GM12878 (cell line): ENCODE measurements around the gene LMF1. TPM values are rescaled to one million over a fixed set of nuclear protein-coding genes. Genes with fewer than 3 reads are reported as not detected.

Experiments
- ATAC-seq: fragments of 200-7000 bp; cut with Tn5 transposase; 3 replicates; pipeline ENCODE4 v1.9.1; 2020; ENCODE audit warnings: mild to moderate bottlenecking, moderate library complexity
- BruUV-seq: library from RNA; stranded (reverse); fragments of 400-500 nt; replicated peaks from 2 replicates; lab custom pipeline; 2021; lab: Mats Ljungman, UMichigan
- CTCF ChIA-PET: fragments of 300-600 bp; sonication (Branson Sonifier 250); formaldehyde crosslinking; extraction: SDS; loops from one replicate; lab custom pipeline; 2021; ENCODE audit warnings: inconsistent platforms; lab: Yijun Ruan, JAX
- POLR2A ChIA-PET: fragments of 350-600 bp; formaldehyde crosslinking; extraction: SDS; loops from one replicate; lab custom pipeline; 2021; ENCODE audit warnings: inconsistent platforms; lab: Charles Lee
- RAD21 ChIA-PET: fragments of 300-600 bp; sonication (Branson Sonifier 250); formaldehyde crosslinking; loops from one replicate; lab custom pipeline; 2023; ENCODE audit warnings: antibody characterized with exemption; ENCODE audit not compliant: unreplicated experiment; lab: Charles Lee
- SMC1A ChIA-PET: fragments of 300-600 bp; sonication (Branson Sonifier 250); formaldehyde crosslinking; loops from one replicate; lab custom pipeline; 2023; ENCODE audit not compliant: unreplicated experiment, uncharacterized antibody; lab: Charles Lee
- DNase-seq: peaks from one replicate; pipeline ENCODE4 v3.0.0-alpha.2; 2011; ENCODE audit warnings: low read depth, low spot score
- FAIRE-seq: peaks from 3 replicates; lab custom pipeline; 2011; peaks lifted over from hg19 to GRCh38; lab: Jason Lieb, UNC
- H2AFZ ChIP-seq: 2 replicates; pipeline ENCODE4 v1.6.0; 2011; ENCODE audit warnings: low read depth, low read length, control low read depth; ENCODE audit not compliant: control insufficient read depth
- H3K27ac ChIP-seq: 2 replicates; pipeline ENCODE4 v1.5.1; 2011; ENCODE audit warnings: control low read depth; ENCODE audit not compliant: control insufficient read depth, insufficient read depth
- H3K27me3 ChIP-seq, 2 experiments: replicated peaks in 1 of 2; 2 replicates each; pipeline versions ENCODE4 v1.6.0 to v1.6.1; 2011; ENCODE audit warnings: low read length in 1 of 2; ENCODE audit not compliant: control insufficient read depth in 2 of 2, insufficient read depth in 2 of 2
- H3K36me3 ChIP-seq, 2 experiments: 2 replicates each; pipeline ENCODE4 v1.5.1; 2011; ENCODE audit warnings: low read length in 1 of 2; ENCODE audit not compliant: control insufficient read depth in 2 of 2, insufficient read depth in 2 of 2
- H3K4me1 ChIP-seq: 2 replicates; pipeline ENCODE4 v1.6.1; 2011; ENCODE audit warnings: mild to moderate bottlenecking, low read length, moderate library complexity, mixed read lengths; ENCODE audit not compliant: control insufficient read depth, insufficient read depth
- H3K4me2 ChIP-seq: 2 replicates; pipeline ENCODE4 v1.6.0; 2011; ENCODE audit warnings: control low read depth; ENCODE audit not compliant: control insufficient read depth, insufficient read depth
- H3K4me3 ChIP-seq: fragments of 200-600 bp; sonication (generic); 2 replicates; pipeline ENCODE4 v1.5.1; 2016
- H3K79me2 ChIP-seq: 2 replicates; pipeline ENCODE4 v1.6.0; 2011; ENCODE audit warnings: low read length; ENCODE audit not compliant: control insufficient read depth, insufficient read depth
- H3K9ac ChIP-seq: 2 replicates; pipeline ENCODE4 v1.8.0; 2011; ENCODE audit warnings: low read length, control low read depth, mixed read lengths; ENCODE audit not compliant: control insufficient read depth, insufficient read depth
- H3K9me3 ChIP-seq: replicated peaks from 3 replicates; pipeline ENCODE4 v1.5.1; 2011; ENCODE audit warnings: mild to moderate bottlenecking, low read length; ENCODE audit not compliant: control insufficient read depth, insufficient read depth
- H4K20me1 ChIP-seq: 2 replicates; pipeline ENCODE4 v1.6.0; 2011; ENCODE audit not compliant: control insufficient read depth, insufficient read depth
- EZH2 ChIP-seq: IDR thresholded peaks from 2 replicates; pipeline ENCODE4 v1.6.1; 2012; ENCODE audit warnings: low read depth, mild to moderate bottlenecking, control low read depth, inconsistent platforms, low read length, borderline replicate concordance; ENCODE audit not compliant: control insufficient read depth
- FOS ChIP-seq: IDR thresholded peaks from 3 replicates; pipeline ENCODE4 v1.6.1; 2011; ENCODE audit warnings: borderline replicate concordance; ENCODE audit not compliant: insufficient read length; ENCODE audit errors: extremely low read depth
- MTA3 ChIP-seq: IDR thresholded peaks from 2 replicates; pipeline ENCODE4 v1.6.1; 2012; ENCODE audit warnings: low read length, inconsistent platforms, borderline replicate concordance
- NFYA ChIP-seq: IDR thresholded peaks from 2 replicates; pipeline ENCODE4 v1.6.1; 2011; ENCODE audit warnings: low read depth, mild to moderate bottlenecking, low read length, improper control_type of control experiment, borderline replicate concordance
- RAD51 ChIP-seq: fragments of 450-650 bp; IDR thresholded peaks from 2 replicates; pipeline ENCODE4 v1.6.1; 2016; ENCODE audit warnings: moderate library complexity, mild to moderate bottlenecking, inconsistent platforms
- RCOR1 ChIP-seq: conservative IDR thresholded peaks from 2 replicates; pipeline ENCODE4 v1.6.1; 2012; ENCODE audit warnings: low read depth, low read length, improper control_type of control experiment
- RELA ChIP-seq: fragments of 450-650 bp; IDR thresholded peaks from 2 replicates; pipeline ENCODE4 v1.8.0; 2014; ENCODE audit warnings: borderline replicate concordance; ENCODE audit not compliant: partially characterized antibody
- SIN3A ChIP-seq: IDR thresholded peaks from 2 replicates; pipeline ENCODE4 v1.6.1; 2012; ENCODE audit warnings: low read depth, low read length, improper control_type of control experiment
- WRNIP1 ChIP-seq: IDR thresholded peaks from 2 replicates; pipeline ENCODE4 v1.6.1; 2011; ENCODE audit warnings: low read depth, low read length, improper control_type of control experiment, borderline replicate concordance
- YY1 ChIP-seq: IDR thresholded peaks from 2 replicates; pipeline ENCODE4 v1.6.1; 2011; ENCODE audit warnings: low read depth, mild to moderate bottlenecking, low read length
- WGBS: methylation state at CpG from one replicate; pipeline ENCODE4 v1.1.6; 2016; ENCODE audit warnings: low lambda C conversion rate; ENCODE audit not compliant: insufficient replicate concordance, insufficient coverage; ENCODE audit errors: missing lambda C conversion rate; 5-methylcytosine and 5-hydroxymethylcytosine counted together
- in situ Hi-C: fragments of 300-500 bp; cut with MboI; formaldehyde crosslinking; loops from 9 replicates; pipeline ENCODE4 v1.14.3; 2018; ENCODE audit warnings: mixed read lengths
- intact Hi-C: fragments of 100-400 bp; cut with micrococcal nuclease; formaldehyde crosslinking; loops from one replicate; pipeline ENCODE4 v1.14.2; 2022; ENCODE audit not compliant: unreplicated experiment
- polyA plus RNA-seq, 11 experiments: library from polyadenylated mRNA; depleted of rRNA in 4 of 11; unstranded in 6 of 11; stranded (reverse) in 5 of 11; fragments of >200 nt; fragmentation: Nextera tagmentation in 4 of 11; fragmentation: Illumina TruSeq in 1 of 11; extraction: Ambion mirVana in 4 of 11; extraction: Trizol in 1 of 11; gene quantifications; 1 replicate in 1 of 11; 2 replicates in 10 of 11; pipeline versions ENCODE4 v1.2.1 to v1.2.3, GENCODE V29; 2011 to 2016; ENCODE audit warnings: inconsistent platforms in 2 of 11, missing spikeins in 2 of 11, low read depth in 1 of 11
- total RNA-seq, 4 experiments: library from RNA; depleted of rRNA in 3 of 4; stranded (reverse); fragments of >200 nt in 3 of 4; fragmentation: Illumina TruSeq in 1 of 4; extraction: Trizol in 1 of 4; gene quantifications; 2 replicates each; pipeline versions ENCODE4 v1.2.1 to v1.2.3, GENCODE V29; 2013 to 2021
- TF ChIP-seq, protein P1 (sequence below): IDR thresholded peaks from 2 replicates; pipeline ENCODE4 v1.6.1; 2012; ENCODE audit warnings: improper control_type of control experiment, low read depth, low read length; ENCODE audit not compliant: insufficient replicate concordance
- TF ChIP-seq, protein P2 (sequence below): IDR thresholded peaks from 2 replicates; pipeline ENCODE4 v1.6.1; 2011; ENCODE audit warnings: borderline replicate concordance, low read depth, mild to moderate bottlenecking, moderate library complexity, mixed read lengths, low read length; ENCODE audit not compliant: insufficient read depth; ENCODE audit errors: extremely low read length

LMF1 gene
- total and polyA plus RNA-seq, 10 of the 15 experiments (the other 5 are each of a cell fraction or from before 2014, with no cell fraction given), result 0.18 to 3.2 (median 1.4) TPM; not detected in 1

DNA sequence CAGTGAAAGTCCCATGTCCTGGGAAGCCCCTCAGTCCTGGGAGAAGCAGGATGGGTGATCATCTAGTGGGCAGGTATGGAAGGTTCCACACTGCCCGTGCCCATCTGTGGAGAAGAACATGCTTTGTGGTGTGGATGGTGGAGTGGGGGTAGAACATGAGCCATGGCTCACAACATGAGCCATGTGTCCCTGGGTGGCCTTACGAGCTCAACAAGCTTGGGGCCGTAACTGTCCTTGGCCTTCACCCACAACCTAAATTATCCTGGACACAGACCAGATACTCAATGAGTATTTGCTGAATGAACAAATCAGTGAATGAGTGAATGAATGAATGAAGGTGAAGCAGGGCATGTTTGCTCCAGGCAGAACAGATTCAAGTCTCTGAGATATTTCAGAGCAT lies 24.3 kb upstream of the LMF1 start (continued):
- TF ChIP-seq EZH2 (no peak), YY1 (no peak), RCOR1 (no peak), MTA3 (no peak)
- TF ChIP-seq, protein P1, sequence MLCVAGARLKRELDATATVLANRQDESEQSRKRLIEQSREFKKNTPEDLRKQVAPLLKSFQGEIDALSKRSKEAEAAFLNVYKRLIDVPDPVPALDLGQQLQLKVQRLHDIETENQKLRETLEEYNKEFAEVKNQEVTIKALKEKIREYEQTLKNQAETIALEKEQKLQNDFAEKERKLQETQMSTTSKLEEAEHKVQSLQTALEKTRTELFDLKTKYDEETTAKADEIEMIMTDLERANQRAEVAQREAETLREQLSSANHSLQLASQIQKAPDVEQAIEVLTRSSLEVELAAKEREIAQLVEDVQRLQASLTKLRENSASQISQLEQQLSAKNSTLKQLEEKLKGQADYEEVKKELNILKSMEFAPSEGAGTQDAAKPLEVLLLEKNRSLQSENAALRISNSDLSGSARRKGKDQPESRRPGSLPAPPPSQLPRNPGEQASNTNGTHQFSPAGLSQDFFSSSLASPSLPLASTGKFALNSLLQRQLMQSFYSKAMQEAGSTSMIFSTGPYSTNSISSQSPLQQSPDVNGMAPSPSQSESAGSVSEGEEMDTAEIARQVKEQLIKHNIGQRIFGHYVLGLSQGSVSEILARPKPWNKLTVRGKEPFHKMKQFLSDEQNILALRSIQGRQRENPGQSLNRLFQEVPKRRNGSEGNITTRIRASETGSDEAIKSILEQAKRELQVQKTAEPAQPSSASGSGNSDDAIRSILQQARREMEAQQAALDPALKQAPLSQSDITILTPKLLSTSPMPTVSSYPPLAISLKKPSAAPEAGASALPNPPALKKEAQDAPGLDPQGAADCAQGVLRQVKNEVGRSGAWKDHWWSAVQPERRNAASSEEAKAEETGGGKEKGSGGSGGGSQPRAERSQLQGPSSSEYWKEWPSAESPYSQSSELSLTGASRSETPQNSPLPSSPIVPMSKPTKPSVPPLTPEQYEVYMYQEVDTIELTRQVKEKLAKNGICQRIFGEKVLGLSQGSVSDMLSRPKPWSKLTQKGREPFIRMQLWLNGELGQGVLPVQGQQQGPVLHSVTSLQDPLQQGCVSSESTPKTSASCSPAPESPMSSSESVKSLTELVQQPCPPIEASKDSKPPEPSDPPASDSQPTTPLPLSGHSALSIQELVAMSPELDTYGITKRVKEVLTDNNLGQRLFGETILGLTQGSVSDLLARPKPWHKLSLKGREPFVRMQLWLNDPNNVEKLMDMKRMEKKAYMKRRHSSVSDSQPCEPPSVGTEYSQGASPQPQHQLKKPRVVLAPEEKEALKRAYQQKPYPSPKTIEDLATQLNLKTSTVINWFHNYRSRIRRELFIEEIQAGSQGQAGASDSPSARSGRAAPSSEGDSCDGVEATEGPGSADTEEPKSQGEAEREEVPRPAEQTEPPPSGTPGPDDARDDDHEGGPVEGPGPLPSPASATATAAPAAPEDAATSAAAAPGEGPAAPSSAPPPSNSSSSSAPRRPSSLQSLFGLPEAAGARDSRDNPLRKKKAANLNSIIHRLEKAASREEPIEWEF, result no peak
- TF ChIP-seq, protein P2, sequence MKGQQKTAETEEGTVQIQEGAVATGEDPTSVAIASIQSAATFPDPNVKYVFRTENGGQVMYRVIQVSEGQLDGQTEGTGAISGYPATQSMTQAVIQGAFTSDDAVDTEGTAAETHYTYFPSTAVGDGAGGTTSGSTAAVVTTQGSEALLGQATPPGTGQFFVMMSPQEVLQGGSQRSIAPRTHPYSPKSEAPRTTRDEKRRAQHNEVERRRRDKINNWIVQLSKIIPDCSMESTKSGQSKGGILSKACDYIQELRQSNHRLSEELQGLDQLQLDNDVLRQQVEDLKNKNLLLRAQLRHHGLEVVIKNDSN, result no peak
- TF ChIP-seq, all 136 proteins: peak for 0

DNA sequence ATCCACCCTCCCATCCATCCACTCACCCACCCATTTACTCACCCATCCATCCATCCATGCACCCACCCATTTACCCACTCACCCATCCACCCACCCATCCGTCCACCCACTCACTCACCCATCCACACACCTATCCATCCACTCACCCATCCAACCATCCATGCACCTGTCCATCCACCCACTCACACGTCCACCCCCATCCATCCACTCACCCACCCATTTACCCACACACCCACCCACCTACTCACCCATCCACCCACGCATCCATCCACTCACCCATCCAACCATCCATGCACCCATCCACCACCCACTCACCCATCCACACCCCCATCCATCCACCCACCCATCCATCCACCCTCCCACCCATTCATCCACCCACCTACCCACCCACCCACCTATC lies 22.9 kb upstream of the LMF1 start:
- no peaks in the 10 kb centered on the region for H3K9me3 ChIP-seq
- H3K79me2 ChIP-seq, result no peaks in the 10 kb centered on the region
- in situ Hi-C loops, result no loop called here
- no peak overlapping the region for H3K27ac ChIP-seq
- no peak overlapping the region for H3K4me3 ChIP-seq
- no peaks in the 10 kb centered on the region for H3K36me3 ChIP-seq
- ChIA-PET RAD21 (no interaction called here), POLR2A (no interaction called here), SMC1A (no interaction called here), CTCF (no interaction called here)
- WGBS, result no CpG with 5 or more reads among the region's 3 CpGs
- FAIRE-seq (no peak), ATAC-seq (no peak), DNase-seq (no peak)
- no peak overlapping the region for H3K9ac ChIP-seq
- no peak overlapping the region for H3K4me2 ChIP-seq
- intact Hi-C loops, result no loop called here
- no peaks in the 10 kb centered on the region for H3K4me1 ChIP-seq
- H4K20me1 ChIP-seq, result no peaks in the 10 kb centered on the region
- no TSS peak for BruUV-seq
- H3K27me3 ChIP-seq, result peaks cover 0 to 3% of the 10 kb centered on the region in 2 experiments; a peak in 1 of 4 replicates
- no peak overlapping the region for H2AFZ ChIP-seq
- TF ChIP-seq RELA, result no peak
- TF ChIP-seq, protein P2, result no peak
- no peak for TF ChIP-seq RAD51
- TF ChIP-seq SIN3A, result no peak
- no peak for TF ChIP-seq WRNIP1
- no peak for TF ChIP-seq FOS
- no peak for TF ChIP-seq NFYA
